Limb (tissue), 2 donors: Measurements from ENCODE around the gene CPNE9.

Experiments used
- DNase-seq, 2 donors: peaks; one replicate each; pipeline ENCODE4 v3.0.0-alpha.2; 2016; ENCODE audit errors: extremely low spot score in 2 of 2

Gene CPNE9

DNA sequence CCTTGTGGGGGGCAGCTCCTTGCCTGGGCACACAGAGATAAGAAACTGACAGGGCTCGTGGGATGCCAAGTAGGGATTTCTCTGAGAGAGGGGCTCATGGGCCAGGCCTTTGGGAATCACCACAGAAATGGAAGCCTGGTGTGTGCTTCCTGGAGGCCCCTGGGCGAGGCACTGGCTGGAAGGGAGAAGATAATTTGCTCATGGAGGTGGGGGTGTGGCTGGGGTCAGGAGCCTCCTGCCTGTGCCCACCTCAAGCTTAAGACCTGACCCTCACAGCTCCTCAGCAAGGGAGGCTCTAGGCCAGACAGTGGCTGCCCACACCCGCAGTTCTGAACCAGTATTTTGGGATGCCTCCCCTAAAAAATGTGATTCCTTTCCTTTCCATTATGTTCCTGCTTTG, 16.9 kb upstream of the CPNE9 start:
- no peak for DNase-seq

DNA sequence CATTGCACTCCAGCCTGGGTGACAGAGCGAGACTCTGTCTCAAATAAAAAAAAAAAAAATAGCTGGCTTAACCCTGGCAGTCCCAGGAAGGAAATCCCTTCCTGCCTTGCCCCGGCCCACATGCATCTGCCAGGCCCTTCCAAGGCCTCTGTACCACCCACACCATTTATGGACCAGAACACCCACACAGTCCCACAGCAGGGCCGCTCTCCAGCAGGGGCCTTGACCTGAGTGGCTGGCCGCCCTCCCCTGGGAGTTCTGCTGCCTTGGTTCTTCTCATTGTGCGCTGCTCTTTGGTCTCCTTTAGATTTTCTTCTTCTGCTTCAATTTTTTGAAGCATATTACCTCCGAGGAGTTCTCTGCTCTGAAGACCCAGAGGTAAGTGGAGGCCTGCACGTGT, 16.1 kb upstream of the CPNE9 start:
- DNase-seq, result no peak

DNA sequence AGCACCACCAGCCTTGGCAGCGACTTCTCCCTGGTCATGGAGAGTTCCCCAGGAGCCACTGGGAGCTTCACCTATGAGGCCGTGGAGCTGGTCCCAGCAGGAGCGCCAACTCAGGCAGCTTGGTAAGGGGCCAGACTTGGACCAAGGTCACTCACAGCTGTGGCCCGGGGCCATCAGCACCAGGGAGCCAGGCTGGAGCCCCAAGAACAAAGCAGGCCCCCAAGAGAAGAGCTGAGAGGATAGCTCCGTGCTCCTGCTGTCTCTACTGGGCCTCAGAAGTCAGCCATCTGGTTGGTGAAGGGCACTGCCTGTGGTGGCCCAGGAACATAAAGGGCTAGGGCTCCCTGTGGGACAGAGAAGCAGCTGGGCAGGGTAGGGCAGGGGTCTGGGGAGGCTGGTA, 14.7 kb upstream of the CPNE9 start:
- DNase-seq, result no peak

- DNase-seq, result no peak
Observed at GRCh38 chr3:9689757-9690156, 13.9 kb upstream of the CPNE9 start.

DNA sequence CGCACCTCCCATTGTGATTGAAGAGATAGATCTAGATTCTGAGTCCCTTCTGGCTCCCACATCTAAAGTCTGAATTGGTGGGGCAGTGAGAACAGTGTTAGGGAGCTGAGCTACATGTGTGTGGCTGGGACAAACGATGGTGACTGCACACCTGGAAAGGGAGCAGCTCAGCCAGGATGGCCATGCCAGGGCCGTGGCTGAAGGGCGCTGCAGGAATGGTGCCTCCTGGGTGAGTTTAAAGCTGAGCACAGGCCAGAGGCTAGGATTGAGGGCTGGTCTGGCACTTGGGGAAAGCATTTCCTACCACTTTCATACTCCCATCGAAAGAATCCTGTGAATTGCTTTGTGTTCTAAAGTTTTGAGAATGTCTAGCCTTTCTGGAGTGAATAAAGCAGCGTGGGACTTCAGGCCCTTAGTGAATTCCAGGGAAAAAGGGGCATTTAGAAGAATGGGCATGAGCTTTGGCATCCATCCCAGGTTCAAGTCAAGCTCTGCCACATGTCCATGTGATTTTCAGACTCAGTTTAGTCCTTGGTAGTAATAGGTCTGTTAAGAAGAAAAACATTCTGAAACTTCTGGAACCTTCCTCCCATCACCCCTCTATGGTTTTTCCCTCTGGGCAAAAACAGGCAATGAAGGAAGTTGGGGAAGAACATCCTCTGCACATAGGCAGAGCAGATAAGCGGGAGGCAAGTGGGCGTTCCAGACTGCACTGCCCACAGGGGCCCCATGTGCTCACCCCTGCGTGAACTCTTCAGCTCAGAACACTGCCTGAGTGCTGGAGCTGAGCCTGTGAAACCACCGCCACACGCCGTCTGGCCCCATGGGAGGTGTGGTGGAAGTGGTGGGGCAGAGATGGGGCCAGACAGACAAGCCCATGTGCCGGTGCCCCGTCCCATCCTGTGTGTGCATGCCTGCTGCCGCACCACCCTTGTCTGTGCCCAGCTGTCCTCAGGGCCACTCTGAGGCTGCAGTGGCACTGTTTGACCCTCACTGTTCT, 12.9 kb upstream of the CPNE9 start:
- DNase-seq, result no peak

DNA sequence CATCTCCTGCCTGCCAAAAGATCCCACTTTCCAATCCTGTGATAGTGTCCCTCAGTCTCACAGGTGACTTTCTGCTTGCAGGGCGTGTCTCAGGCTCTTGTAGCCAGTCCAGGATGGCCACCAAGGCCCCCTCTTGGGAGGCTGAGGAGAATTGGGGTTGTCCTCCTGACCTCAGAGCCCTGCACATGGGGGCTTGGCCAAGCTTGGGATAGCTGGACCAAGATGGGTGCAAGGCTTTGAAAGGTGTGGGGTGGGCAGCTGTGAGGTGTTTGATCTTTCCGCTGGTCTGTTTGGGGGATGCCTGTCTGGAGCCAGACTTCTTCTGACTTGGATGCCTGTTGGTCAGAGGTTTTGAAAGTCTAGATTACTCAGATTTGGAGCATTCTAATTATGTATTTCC, 12.0 kb upstream of the CPNE9 start:
- DNase-seq, result no peak

DNA sequence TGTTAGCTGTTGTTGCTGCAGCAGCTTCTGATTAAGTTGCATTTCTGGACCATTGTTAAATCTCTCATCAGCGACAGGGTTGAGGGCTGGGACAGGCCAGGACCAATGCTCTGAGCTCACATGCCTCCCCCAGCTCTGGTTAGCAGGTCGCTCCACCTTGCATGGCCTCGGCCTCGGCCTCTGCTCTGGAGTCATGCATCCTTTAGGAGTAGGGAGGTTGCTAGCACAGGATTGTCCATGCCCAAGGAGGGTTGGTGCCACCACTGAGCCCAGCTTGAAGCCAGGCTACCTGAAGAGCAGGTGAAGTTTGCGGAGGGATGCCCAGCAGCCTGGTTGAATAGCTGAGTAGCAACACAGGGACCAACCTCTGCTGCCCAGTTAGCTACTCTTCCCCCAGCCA, 11.2 kb upstream of the CPNE9 start:
- no peak for DNase-seq

DNA sequence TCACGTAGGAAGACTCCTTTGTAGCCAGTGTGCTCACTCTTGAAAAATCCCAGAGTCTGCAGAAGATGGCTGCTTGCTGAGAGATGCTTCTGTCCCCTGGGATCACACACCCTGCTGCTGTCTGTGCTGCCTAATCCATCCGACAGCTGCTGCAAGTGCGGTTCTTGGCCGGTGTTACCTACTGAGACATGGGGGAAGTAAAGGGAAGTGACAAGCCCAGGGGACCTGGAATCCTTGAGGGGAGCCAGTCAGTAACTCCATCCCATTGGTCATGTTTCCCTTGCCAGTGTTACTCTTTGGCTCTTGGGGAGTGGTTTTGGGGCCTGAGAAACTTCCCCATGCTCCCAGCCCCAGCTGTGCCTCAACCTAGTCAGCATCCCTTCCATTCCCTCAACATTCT, 8.3 kb upstream of the CPNE9 start:
- no peak for DNase-seq

- DNase-seq, result no peak
Observed at GRCh38 chr3:9695746-9696145, 7.9 kb upstream of the CPNE9 start.

GRCh38 chr3:9696480-9697220, 7.0 kb upstream of the CPNE9 start:
- no peak for DNase-seq

DNA sequence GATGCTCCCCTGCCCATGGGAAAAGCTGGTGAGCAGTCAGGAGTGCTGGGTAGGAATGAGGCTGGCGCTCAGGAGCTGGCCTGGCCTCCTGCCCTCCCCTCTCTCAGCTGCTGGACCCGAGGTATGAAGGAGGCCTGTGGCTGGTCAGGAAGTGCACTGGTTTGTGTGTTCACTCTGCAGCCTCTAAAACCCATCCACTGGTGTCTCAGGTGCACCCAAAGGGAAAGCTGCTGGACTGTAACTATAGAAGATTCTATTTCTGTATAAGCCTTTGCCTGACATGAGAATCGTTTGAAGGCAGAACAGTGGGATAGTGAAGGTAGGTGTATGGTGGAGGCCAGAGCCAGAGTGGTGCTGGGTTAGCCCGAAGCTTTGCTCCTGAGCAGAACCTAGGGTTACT, 5.7 kb upstream of the CPNE9 start:
- no peak for DNase-seq

DNA sequence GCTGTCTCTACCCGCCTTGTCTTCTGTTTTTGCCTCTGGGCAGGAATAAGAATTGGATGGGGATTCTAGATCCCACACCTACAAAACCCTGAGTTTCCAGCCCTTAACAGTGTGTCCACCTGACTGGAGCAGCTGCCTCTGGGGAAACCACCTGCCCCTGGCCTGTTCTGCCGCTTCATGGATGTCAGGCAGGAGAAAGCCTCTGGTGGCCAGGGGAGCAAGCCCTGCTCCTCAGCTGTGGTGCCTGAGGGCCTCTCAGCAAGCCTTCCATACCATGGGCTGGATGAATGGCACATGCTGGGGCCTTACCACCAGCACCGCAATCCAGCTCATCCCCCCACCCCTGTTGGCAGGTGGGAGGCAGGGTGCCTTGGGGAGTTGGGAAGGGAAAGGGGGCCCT, 5.3 kb upstream of the CPNE9 start:
- DNase-seq, result no peak

GRCh38 chr3:9700536-9700935, 3.1 kb upstream of the CPNE9 start:
- DNase-seq, result no peak

- no peak for DNase-seq
Observed at GRCh38 chr3:9701006-9701405, 2.6 kb upstream of the CPNE9 start.

- DNase-seq, result no peak
Observed at GRCh38 chr3:9701711-9702110, 1.9 kb upstream of the CPNE9 start.

- DNase-seq, result no peak
Observed at GRCh38 chr3:9703240-9703639, 393 bp upstream of the CPNE9 start.

DNA sequence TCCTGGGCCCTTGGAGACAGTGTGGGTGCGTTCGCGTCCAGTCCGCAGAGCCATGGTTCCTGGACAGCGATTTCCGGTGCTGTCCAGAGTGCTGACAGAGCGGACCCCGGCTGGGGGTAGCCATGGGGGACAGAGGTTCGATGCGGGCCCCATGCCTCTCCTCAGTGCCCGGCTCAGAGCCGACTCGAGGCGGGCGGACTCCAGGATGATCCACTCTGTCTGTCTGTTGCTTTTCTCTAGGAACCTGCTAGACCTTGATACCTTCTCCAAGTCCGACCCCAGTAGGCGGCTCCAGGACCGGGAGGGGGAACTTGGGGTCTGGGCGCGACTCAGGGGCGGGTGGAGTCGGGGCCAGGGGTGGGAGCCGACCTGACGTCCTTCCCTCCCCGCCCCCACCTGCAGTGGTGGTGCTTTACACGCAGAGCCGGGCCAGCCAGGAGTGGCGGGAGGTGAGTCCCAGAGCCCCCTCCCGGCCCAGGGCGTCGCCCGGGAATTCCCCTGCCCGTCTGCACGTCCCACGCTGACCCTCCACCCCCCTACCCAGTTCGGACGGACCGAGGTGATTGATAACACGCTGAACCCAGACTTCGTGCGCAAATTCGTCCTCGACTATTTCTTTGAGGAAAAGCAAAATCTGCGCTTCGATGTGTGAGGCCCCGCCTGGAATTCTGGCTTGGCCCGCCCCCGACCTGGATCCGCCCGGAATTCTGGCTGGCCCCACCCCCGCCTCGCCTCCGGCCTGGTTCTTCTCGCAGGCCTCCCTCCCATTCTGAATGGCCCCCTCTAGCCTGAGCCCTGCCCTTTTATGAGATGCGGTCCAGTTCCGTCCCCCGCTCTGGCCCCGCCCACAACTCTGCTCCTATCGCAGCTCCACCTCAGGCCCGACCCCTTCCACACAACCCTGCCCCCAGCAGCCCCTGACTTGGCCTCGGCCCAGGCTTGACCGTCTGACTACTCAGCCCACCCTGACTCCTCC, 1.0 kb downstream of the CPNE9 start:
- peak in 1 of 2 donors; percentile 67 for DNase-seq

- no peak for DNase-seq
Observed at GRCh38 chr3:9710174-9710739, 6.6 kb downstream of the CPNE9 start.

GRCh38 chr3:9712415-9712814, 8.8 kb downstream of the CPNE9 start:
- no peak for DNase-seq

GRCh38 chr3:9713142-9713541, 9.5 kb downstream of the CPNE9 start:
- DNase-seq, result no peak

DNA sequence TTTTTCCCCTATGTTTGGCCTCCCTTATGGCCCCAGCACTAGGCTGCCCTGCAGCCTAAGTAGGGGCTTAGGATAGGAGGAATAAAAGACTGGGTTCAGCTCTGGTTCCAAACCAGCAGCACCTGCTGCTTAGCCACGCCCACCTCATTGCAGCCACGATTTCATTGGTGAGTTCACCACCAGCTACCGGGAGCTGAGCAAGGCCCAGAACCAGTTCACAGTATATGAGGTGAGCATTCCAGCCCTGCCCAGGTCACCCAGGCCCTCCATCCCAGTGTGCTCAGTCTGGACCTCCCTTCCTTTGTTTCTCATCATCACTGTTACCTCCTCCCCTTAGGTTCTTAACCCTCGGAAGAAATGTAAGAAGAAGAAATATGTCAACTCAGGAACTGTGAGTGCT, 11.5 kb downstream of the CPNE9 start:
- DNase-seq, result no peak
